Upper lobe of left lung (tissue), 6 donors: ENCODE data around the gene PACSIN3. TPM values are rescaled to one million over a fixed set of nuclear protein-coding genes. Genes with fewer than 3 reads are reported as not detected.
"Not testable (repeated sequence)": the region's sequence is repeated elsewhere in the genome, so short reads cannot be mapped to it uniquely, and the experiment has no call there.

ENCODE experiments used
- ATAC-seq, 2 donors: fragments of 200-7000 bp; cut with Tn5 transposase; one replicate each; pipeline ENCODE4 v1.9.1; 2022; ENCODE audit warnings: mild to moderate bottlenecking in 2 of 2, moderate library complexity in 2 of 2; ENCODE audit not compliant: low FRiP score in 2 of 2
- DNase-seq, 2 donors: peaks; one replicate each; pipeline ENCODE4 v3.0.0-alpha.2; 2019 to 2020
- H3K27ac ChIP-seq, 4 donors: fragments of 200-600 bp; sonication (generic); one replicate each; pipeline ENCODE4 v1.5.1; 2016 to 2019
- H3K27me3 ChIP-seq, 4 donors: fragments of 200-600 bp; sonication (generic); one replicate each; pipeline ENCODE4 v1.5.1; 2017 to 2019
- H3K36me3 ChIP-seq, 4 donors: fragments of 200-600 bp; sonication (generic); one replicate each; pipeline ENCODE4 v1.5.1; 2016 to 2019
- H3K4me1 ChIP-seq, 4 donors: fragments of 200-600 bp; sonication (generic); one replicate each; pipeline ENCODE4 v1.5.1; 2018 to 2019
- H3K4me3 ChIP-seq, 4 donors: fragments of 200-600 bp; sonication (generic); one replicate each; pipeline ENCODE4 v1.5.1; 2017 to 2019; ENCODE audit warnings: mild to moderate bottlenecking in 2 of 4, moderate library complexity in 1 of 4
- H3K9me3 ChIP-seq, 4 donors: fragments of 200-600 bp; sonication (generic); one replicate each; pipeline ENCODE4 v1.5.1; 2018 to 2019
- CTCF ChIP-seq, 6 experiments: fragments of 450-650 bp in 4 of 6; fragments of 200-600 bp in 2 of 6; sonication (generic) in 2 of 6; IDR thresholded peaks; one replicate each; pipeline ENCODE4 v1.5.1; 2016 to 2019; ENCODE audit warnings: antibody characterized with exemption in 6 of 6
- EP300 ChIP-seq, 4 donors: sonication (generic); formaldehyde crosslinking; IDR thresholded peaks; one replicate each; pipeline ENCODE4 v1.5.1; 2017; ENCODE audit warnings: antibody characterized with exemption in 4 of 4, control low read depth in 2 of 4
- POLR2A ChIP-seq, 4 donors: fragments of 450-650 bp; IDR thresholded peaks; one replicate each; pipeline ENCODE4 v1.5.1; 2016 to 2017; ENCODE audit warnings: antibody characterized with exemption in 4 of 4, mild to moderate bottlenecking in 2 of 4
- POLR2AphosphoS5 ChIP-seq, 2 donors: sonication (generic); formaldehyde crosslinking; IDR thresholded peaks; one replicate each; pipeline ENCODE4 v1.5.1; 2017; ENCODE audit warnings: antibody characterized with exemption in 2 of 2
- WGBS, 2 donors: methylation state at CpG; one replicate each; pipeline ENCODE4 v1.1.5; 2017 to 2018; 5-methylcytosine and 5-hydroxymethylcytosine counted together
- total RNA-seq, 6 donors: library from RNA; depleted of rRNA in 4 of 6; stranded (reverse); fragments of >200 nt in 4 of 6; gene quantifications; one replicate each; pipeline versions ENCODE4 v1.1.0 to v1.2.1, GENCODE V29; 2016 to 2021
- donor health status: DM: no; HTN: no; CAD: no; lungs with moderate emphysema.
- donor health status: DM: no; HTN: yes; CAD: no; lungs with severe emphysema.

PACSIN3 gene
- total RNA-seq, 6 donors from 2014 or later = 26.8 to 97.4 (median 52.8) TPM

GRCh38 chr11:47208628-47209027 lies 22.4 kb upstream of the PACSIN3 start:
- Histone ChIP-seq H3K36me3 (no peaks in the 10 kb centered on the region), H3K27me3 (no peaks in the 10 kb centered on the region), H3K27ac (no peak overlapping the region), H3K9me3 (no peaks in the 10 kb centered on the region), H3K4me1 (no peaks in the 10 kb centered on the region), H3K4me3 (no peak overlapping the region)
- DNase-seq (no peak), ATAC-seq (no peak)
- 89 to 92% methylated on average over 5 of the region's 5 CpGs for WGBS, 2 donors
- no peak for TF ChIP-seq EP300 (IDR thresholded peaks at IDR 0.05)
- TF ChIP-seq POLR2AphosphoS5 (IDR thresholded peaks at IDR 0.05) = no peak
- no peak for TF ChIP-seq CTCF (IDR thresholded peaks at IDR 0.05)
- no peak for TF ChIP-seq POLR2A (IDR thresholded peaks at IDR 0.05)

- not testable (repeated sequence) for H3K27me3 ChIP-seq, H3K4me1 ChIP-seq, DNase-seq, H3K4me3 ChIP-seq, ATAC-seq, H3K27ac ChIP-seq, H3K9me3 ChIP-seq, H3K36me3 ChIP-seq
- whole genome bisulfite sequencing, 2 donors = 93% methylated on average over 13 of the region's 13 CpGs
Measured at GRCh38 chr11:47208008-47208552, 21.8 kb upstream of the PACSIN3 start.

GRCh38 chr11:47207459-47207858 lies 21.2 kb upstream of the PACSIN3 start:
- H3K4me3 ChIP-seq = no peak overlapping the region
- no peaks in the 10 kb centered on the region for H3K36me3 ChIP-seq
- no peak for DNase-seq
- H3K27ac ChIP-seq = no peak overlapping the region
- 82 to 84% methylated on average over 6 of the region's 6 CpGs for WGBS, 2 donors
- H3K27me3 ChIP-seq = no peaks in the 10 kb centered on the region
- no peaks in the 10 kb centered on the region for H3K9me3 ChIP-seq
- no peaks in the 10 kb centered on the region for H3K4me1 ChIP-seq
- ATAC-seq = no peak
- no peak for TF ChIP-seq EP300 (IDR thresholded peaks at IDR 0.05)
- no peak for TF ChIP-seq POLR2AphosphoS5 (IDR thresholded peaks at IDR 0.05)
- no peak for TF ChIP-seq CTCF (IDR thresholded peaks at IDR 0.05)
- TF ChIP-seq POLR2A (IDR thresholded peaks at IDR 0.05) = no peak

- H3K4me1 ChIP-seq = not testable (repeated sequence)
- 84 to 91% methylated on average over 5 of the region's 5 CpGs for WGBS, 2 donors
Measured at GRCh38 chr11:47206577-47206976, 20.3 kb upstream of the PACSIN3 start.

GRCh38 chr11:47204637-47204989 lies 18.4 kb upstream of the PACSIN3 start:
- no peak for TF ChIP-seq POLR2AphosphoS5 (IDR thresholded peaks at IDR 0.05)
- TF ChIP-seq POLR2A (IDR thresholded peaks at IDR 0.05) = no peak
- TF ChIP-seq EP300 (IDR thresholded peaks at IDR 0.05) = no peak
- TF ChIP-seq CTCF (IDR thresholded peaks at IDR 0.05) = no peak
- H3K27me3 ChIP-seq = no peaks in the 10 kb centered on the region
- no peak for ATAC-seq
- WGBS, 2 donors = 79 to 81% methylated on average over 2 of the region's 2 CpGs
- no peaks in the 10 kb centered on the region for H3K4me1 ChIP-seq
- H3K36me3 ChIP-seq = no peaks in the 10 kb centered on the region
- no peak for DNase-seq
- H3K9me3 ChIP-seq = no peaks in the 10 kb centered on the region
- H3K27ac ChIP-seq = no peak overlapping the region
- no peak overlapping the region for H3K4me3 ChIP-seq

More at GRCh38 chr11:47206577-47206976, 20.3 kb upstream of the PACSIN3 start:
- not testable (repeated sequence) for H3K9me3 ChIP-seq, DNase-seq, H3K36me3 ChIP-seq, H3K27me3 ChIP-seq, H3K27ac ChIP-seq, ATAC-seq, H3K4me3 ChIP-seq

GRCh38 chr11:47202576-47202975 lies 16.3 kb upstream of the PACSIN3 start:
- no peak overlapping the region for H3K4me3 ChIP-seq
- H3K4me1 ChIP-seq = no peaks in the 10 kb centered on the region
- no peak overlapping the region for H3K27ac ChIP-seq
- H3K36me3 ChIP-seq = no peaks in the 10 kb centered on the region
- ATAC-seq (no peak), DNase-seq (no peak)
- no peaks in the 10 kb centered on the region for H3K27me3 ChIP-seq
- no peaks in the 10 kb centered on the region for H3K9me3 ChIP-seq
- 76 to 81% methylated on average over 5 of the region's 5 CpGs for WGBS, 2 donors
- TF ChIP-seq CTCF (IDR thresholded peaks at IDR 0.05) = no peak
- no peak for TF ChIP-seq EP300 (IDR thresholded peaks at IDR 0.05)
- TF ChIP-seq POLR2A (IDR thresholded peaks at IDR 0.05) = no peak
- TF ChIP-seq POLR2AphosphoS5 (IDR thresholded peaks at IDR 0.05) = no peak
